Measurements from ENCODE around the gene RBM43. TPM values are rescaled to one million over a fixed set of nuclear protein-coding genes. Genes with fewer than 3 reads are reported as not detected.

Gene RBM43
- total RNA-seq, 6 donors from 2014 or later, result 4.4 to 16.8 (median 8.1) TPM

GRCh38 chr2:151282401-151282800, 20.7 kb upstream of the RBM43 start:
- H3K9me3 ChIP-seq, result no peaks in the 10 kb centered on the region
- WGBS, 2 donors, result 67 to 81% methylated on average over 4 of the region's 4 CpGs
- no peak overlapping the region for H3K4me3 ChIP-seq
- no peaks in the 10 kb centered on the region for H3K27me3 ChIP-seq
- ATAC-seq (ENCODE audit: low FRiP score in 2 of 2) (no peak), DNase-seq (no peak)
- H3K4me1 ChIP-seq, result peaks cover 2 to 10% (median 3%) of the 10 kb centered on the region in 4 donors
- TF ChIP-seq, protein P1, sequence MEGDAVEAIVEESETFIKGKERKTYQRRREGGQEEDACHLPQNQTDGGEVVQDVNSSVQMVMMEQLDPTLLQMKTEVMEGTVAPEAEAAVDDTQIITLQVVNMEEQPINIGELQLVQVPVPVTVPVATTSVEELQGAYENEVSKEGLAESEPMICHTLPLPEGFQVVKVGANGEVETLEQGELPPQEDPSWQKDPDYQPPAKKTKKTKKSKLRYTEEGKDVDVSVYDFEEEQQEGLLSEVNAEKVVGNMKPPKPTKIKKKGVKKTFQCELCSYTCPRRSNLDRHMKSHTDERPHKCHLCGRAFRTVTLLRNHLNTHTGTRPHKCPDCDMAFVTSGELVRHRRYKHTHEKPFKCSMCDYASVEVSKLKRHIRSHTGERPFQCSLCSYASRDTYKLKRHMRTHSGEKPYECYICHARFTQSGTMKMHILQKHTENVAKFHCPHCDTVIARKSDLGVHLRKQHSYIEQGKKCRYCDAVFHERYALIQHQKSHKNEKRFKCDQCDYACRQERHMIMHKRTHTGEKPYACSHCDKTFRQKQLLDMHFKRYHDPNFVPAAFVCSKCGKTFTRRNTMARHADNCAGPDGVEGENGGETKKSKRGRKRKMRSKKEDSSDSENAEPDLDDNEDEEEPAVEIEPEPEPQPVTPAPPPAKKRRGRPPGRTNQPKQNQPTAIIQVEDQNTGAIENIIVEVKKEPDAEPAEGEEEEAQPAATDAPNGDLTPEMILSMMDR (IDR thresholded peaks at IDR 0.05), result no peak
- TF ChIP-seq EP300 (IDR thresholded peaks at IDR 0.05) (no peak), POLR2AphosphoS5 (IDR thresholded peaks at IDR 0.05) (no peak), POLR2A (IDR thresholded peaks at IDR 0.05) (no peak)
- H3K36me3 ChIP-seq, result peaks cover 6 to 50% (median 26%) of the 10 kb centered on the region in 4 donors
- H3K27ac ChIP-seq, result no peak overlapping the region

DNA sequence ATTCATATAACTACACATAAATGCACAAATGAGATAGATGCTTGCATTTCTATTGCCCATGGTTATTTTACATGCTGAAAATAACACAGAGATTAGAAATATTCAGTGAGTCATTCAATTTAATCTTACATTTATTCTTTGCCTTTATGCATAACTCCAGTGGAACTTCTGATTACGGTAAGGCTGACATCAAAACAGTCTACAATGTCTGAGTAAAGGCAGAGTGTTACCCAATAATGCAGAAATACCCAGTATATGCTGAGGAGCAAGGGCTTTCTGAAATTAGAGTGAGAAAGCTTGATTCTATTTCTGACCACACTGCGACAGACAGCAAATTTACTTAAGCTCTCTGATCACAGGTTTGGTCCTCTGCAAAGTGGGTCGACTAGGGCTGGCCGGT, 18.6 kb upstream of the RBM43 start:
- TF ChIP-seq, protein P1 (IDR thresholded peaks at IDR 0.05), result no peak
- TF ChIP-seq EP300 (IDR thresholded peaks at IDR 0.05) (no peak), POLR2A (IDR thresholded peaks at IDR 0.05) (no peak), POLR2AphosphoS5 (IDR thresholded peaks at IDR 0.05) (no peak)
- H3K4me1 ChIP-seq, result no peaks in the 10 kb centered on the region
- no peak for ATAC-seq (ENCODE audit: low FRiP score in 2 of 2)
- H3K9me3 ChIP-seq, result no peaks in the 10 kb centered on the region
- 10 to 55% methylated on average over 4 of the region's 4 CpGs for WGBS, 2 donors
- no peak overlapping the region for H3K4me3 ChIP-seq
- no peak for DNase-seq
- H3K27me3 ChIP-seq, result no peaks in the 10 kb centered on the region
- H3K27ac ChIP-seq, result no peak overlapping the region
- H3K36me3 ChIP-seq, result peaks cover 8 to 72% (median 44%) of the 10 kb centered on the region in 4 donors

- Histone ChIP-seq H3K4me3 (no peak overlapping the region), H3K27me3 (no peaks in the 10 kb centered on the region), H3K4me1 (no peaks in the 10 kb centered on the region), H3K9me3 (no peaks in the 10 kb centered on the region), H3K36me3 (peaks cover 12 to 90% (median 54%) of the 10 kb centered on the region in 4 donors), H3K27ac (no peak overlapping the region)
- no peak for TF ChIP-seq POLR2AphosphoS5 (IDR thresholded peaks at IDR 0.05)
- TF ChIP-seq EP300 (IDR thresholded peaks at IDR 0.05), result no peak
- no peak for TF ChIP-seq POLR2A (IDR thresholded peaks at IDR 0.05)
- TF ChIP-seq, protein P1 (IDR thresholded peaks at IDR 0.05), result no peak
- no peak for DNase-seq
- WGBS, 2 donors, result 96% methylated on average over 2 of the region's 2 CpGs
- no peak for ATAC-seq (ENCODE audit: low FRiP score in 2 of 2)
These were observed 16.8 kb upstream of the RBM43 start for GRCh38 chr2:151278487-151278886.

DNA sequence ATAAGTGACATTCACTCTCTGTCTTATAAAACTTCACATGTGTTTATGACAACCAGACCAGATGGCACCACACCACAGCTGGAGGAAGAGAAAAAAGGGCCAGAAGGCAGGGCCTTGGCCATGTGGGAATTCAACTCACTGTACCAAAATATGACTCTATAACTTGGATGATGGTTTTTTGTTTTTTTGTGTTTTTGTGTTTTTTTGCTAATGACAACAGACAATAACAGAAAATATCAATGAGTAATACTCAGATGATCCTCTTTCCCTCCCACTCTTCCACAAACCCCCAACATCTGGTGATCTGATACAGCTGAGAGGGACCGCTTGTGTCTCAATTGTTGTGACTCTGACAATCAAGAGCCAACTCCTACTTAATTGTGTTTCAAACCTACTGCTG, 15.4 kb upstream of the RBM43 start:
- Histone ChIP-seq H3K9me3 (no peaks in the 10 kb centered on the region), H3K4me1 (no peaks in the 10 kb centered on the region), H3K27me3 (no peaks in the 10 kb centered on the region), H3K36me3 (peaks cover 17 to 99% (median 54%) of the 10 kb centered on the region in 4 donors), H3K4me3 (no peak overlapping the region), H3K27ac (peak overlapping the region in 1 of 4 donors; percentile 4)
- TF ChIP-seq EP300 (IDR thresholded peaks at IDR 0.05), result no peak
- TF ChIP-seq POLR2A (IDR thresholded peaks at IDR 0.05), result no peak
- no peak for TF ChIP-seq POLR2AphosphoS5 (IDR thresholded peaks at IDR 0.05)
- TF ChIP-seq, protein P1 (IDR thresholded peaks at IDR 0.05), result no peak
- DNase-seq (no peak), ATAC-seq (ENCODE audit: low FRiP score in 2 of 2) (peak in 1 of 2 donors; percentile 53)
- WGBS, 2 donors, result 88 to 100% methylated on average over 1 of the region's 1 CpG

DNA sequence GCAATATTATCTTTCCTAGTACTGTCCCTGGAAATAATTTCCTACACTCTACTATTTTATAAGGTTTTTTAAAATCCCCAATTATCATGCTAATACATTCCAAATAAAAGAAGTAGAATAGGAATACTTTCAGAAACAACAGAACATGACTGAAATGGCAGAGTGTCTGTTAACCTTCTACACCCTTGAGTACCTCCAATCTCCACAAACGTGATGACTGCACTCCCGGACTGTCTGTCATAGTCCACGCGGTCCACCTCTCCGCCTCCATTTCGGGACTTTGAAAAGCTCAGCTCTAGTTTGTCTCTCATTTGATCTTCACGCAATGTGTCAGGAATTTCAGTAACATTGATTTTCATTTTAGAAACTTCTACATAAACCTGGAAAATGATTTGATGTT, 13.6 kb upstream of the RBM43 start:
- TF ChIP-seq EP300 (IDR thresholded peaks at IDR 0.05) (no peak), POLR2AphosphoS5 (IDR thresholded peaks at IDR 0.05) (no peak), POLR2A (IDR thresholded peaks at IDR 0.05) (no peak)
- TF ChIP-seq, protein P1 (IDR thresholded peaks at IDR 0.05), result no peak
- no peaks in the 10 kb centered on the region for H3K4me1 ChIP-seq
- H3K27me3 ChIP-seq, result no peaks in the 10 kb centered on the region
- H3K9me3 ChIP-seq, result no peaks in the 10 kb centered on the region
- ATAC-seq (ENCODE audit: low FRiP score in 2 of 2) (no peak), DNase-seq (no peak)
- peaks cover 15 to 100% (median 47%) of the 10 kb centered on the region in 4 donors for H3K36me3 ChIP-seq
- H3K27ac ChIP-seq, result no peak overlapping the region
- H3K4me3 ChIP-seq, result no peak overlapping the region
- 90 to 93% methylated on average over 7 of the region's 7 CpGs for WGBS, 2 donors
